ENCODE data around the gene BTNL8.
A peak's percentile ranks its signal among the peaks of the same experiment; 100 is the strongest.

BTNL8 gene

GRCh38 chr5:180860887-180861822 lies 37.8 kb upstream of the BTNL8 start, which contains the start of gene ZFP62:
Gene ZFP62, minus strand, starts transcription at chr5:180861276. Its CDS starts 57 bp downstream, at chr5:180861219.
- H3K9ac ChIP-seq, result peak within 1 kb of the TSS; percentile 68; the same call in 1 of the 2 replicates
- peak within 1 kb of the TSS; percentile 78 for H2AFZ ChIP-seq (ENCODE audit: low read depth)
- no peaks in the 10 kb centered on the region for H3K36me3 ChIP-seq (ENCODE audit: insufficient read depth)
- H3K27me3 ChIP-seq (ENCODE audit: insufficient read depth, low read depth), result no peaks in the 10 kb centered on the region
- H3K4me1 ChIP-seq (ENCODE audit: low read depth, poor library complexity, severe bottlenecking), result peaks cover 6% of the 10 kb centered on the region
- no peak within 1 kb of the TSS for H3K4me3 ChIP-seq (IDR thresholded peaks at IDR 0.05; ENCODE audit: insufficient read depth, low read depth, low read length)
- 0 out of 2 replicates have a peak, but pooled peaks have one; percentile 30 for TF ChIP-seq CTCF (conservative IDR thresholded peaks at IDR 0.05; ENCODE audit: low read depth, low read length)
- peak within 1 kb of the TSS; percentile 67 for H3K27ac ChIP-seq
- no peaks in the 10 kb centered on the region for H4K20me1 ChIP-seq (ENCODE audit: insufficient read depth)
- H3K4me2 ChIP-seq, result peak within 1 kb of the TSS; percentile 72
- H3K79me2 ChIP-seq (ENCODE audit: insufficient read depth, low read depth), result no peaks in the 10 kb centered on the region

DNA sequence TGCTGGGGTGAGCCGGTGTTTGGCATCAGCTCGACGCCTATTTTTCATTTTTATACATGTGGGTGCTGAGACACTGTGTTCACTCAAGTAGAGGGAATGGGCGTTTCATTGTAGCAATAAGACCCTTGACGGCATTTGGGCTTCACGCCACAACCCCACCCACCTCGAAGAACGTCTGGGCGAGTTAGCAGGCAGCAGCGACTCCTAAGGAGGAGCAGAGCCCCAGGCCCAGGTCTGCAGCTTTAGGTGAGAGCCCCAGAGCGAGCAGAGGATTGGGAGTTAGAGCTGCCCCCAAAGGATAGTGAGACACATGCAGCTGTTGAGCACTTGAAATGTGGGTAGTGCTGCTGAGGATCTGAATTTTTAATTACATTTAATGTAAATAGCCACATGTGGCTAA lies 36.3 kb upstream of the BTNL8 start:
- Histone ChIP-seq H3K4me2 (no peak overlapping the region), H3K4me3 (IDR thresholded peaks at IDR 0.05; ENCODE audit: insufficient read depth, low read depth, low read length) (no peak overlapping the region), H3K27ac (no peak overlapping the region), H3K4me1 (ENCODE audit: low read depth, poor library complexity, severe bottlenecking) (peaks cover 6% of the 10 kb centered on the region), H2AFZ (ENCODE audit: low read depth) (no peak overlapping the region), H3K79me2 (ENCODE audit: insufficient read depth, low read depth) (no peaks in the 10 kb centered on the region), H3K9ac (no peak overlapping the region), H3K27me3 (ENCODE audit: insufficient read depth, low read depth) (no peaks in the 10 kb centered on the region), H4K20me1 (ENCODE audit: insufficient read depth) (no peaks in the 10 kb centered on the region), H3K36me3 (ENCODE audit: insufficient read depth) (no peaks in the 10 kb centered on the region)
- no peak for TF ChIP-seq CTCF (conservative IDR thresholded peaks at IDR 0.05; ENCODE audit: low read depth, low read length)

DNA sequence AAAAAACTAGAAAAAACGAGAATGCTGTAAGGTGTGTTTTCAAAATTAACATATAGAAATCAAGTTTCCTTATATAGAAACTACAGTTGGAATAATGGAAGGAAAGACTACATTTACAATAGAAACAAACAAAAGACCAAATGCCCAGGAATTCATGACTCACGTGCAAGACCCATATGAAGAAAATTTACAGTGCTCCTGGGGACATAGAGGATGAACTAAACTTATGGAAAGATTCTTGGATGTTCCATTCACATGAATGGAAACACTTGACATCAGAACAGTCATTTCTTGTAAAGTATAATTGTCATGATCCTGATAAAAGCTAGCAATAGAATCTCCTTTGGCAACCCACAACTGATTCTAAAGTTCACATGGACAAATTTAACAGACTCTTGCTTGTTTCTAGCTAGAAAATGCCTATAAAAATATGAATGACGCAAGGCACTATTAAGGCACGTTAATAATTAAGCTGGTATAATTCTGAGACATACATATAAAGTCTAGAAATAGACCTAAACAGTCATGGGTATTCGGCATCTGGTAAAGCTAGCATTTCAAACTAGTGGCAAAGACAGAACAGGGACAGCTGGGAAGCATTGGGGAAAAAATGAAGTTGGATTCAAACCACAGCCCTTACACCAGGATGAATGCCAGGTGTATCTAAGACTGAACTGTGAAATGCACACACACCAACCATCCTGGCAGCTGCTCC lies 32.8 kb upstream of the BTNL8 start:
- Histone ChIP-seq H2AFZ (ENCODE audit: low read depth) (no peak overlapping the region), H3K4me3 (IDR thresholded peaks at IDR 0.05; ENCODE audit: insufficient read depth, low read depth, low read length) (no peak overlapping the region), H3K36me3 (ENCODE audit: insufficient read depth) (no peaks in the 10 kb centered on the region), H4K20me1 (ENCODE audit: insufficient read depth) (no peaks in the 10 kb centered on the region), H3K9ac (no peak overlapping the region), H3K27ac (no peak overlapping the region), H3K79me2 (ENCODE audit: insufficient read depth, low read depth) (no peaks in the 10 kb centered on the region), H3K27me3 (ENCODE audit: insufficient read depth, low read depth) (no peaks in the 10 kb centered on the region), H3K4me1 (ENCODE audit: low read depth, poor library complexity, severe bottlenecking) (no peaks in the 10 kb centered on the region), H3K4me2 (no peak overlapping the region)
- no peak for TF ChIP-seq CTCF (conservative IDR thresholded peaks at IDR 0.05; ENCODE audit: low read depth, low read length)

- Histone ChIP-seq H3K4me3 (IDR thresholded peaks at IDR 0.05; ENCODE audit: insufficient read depth, low read depth, low read length) (no peak overlapping the region), H3K27ac (no peak overlapping the region), H4K20me1 (ENCODE audit: insufficient read depth) (no peaks in the 10 kb centered on the region), H3K36me3 (ENCODE audit: insufficient read depth) (no peaks in the 10 kb centered on the region), H3K9ac (no peak overlapping the region), H3K79me2 (ENCODE audit: insufficient read depth, low read depth) (no peaks in the 10 kb centered on the region), H3K4me2 (no peak overlapping the region), H3K4me1 (ENCODE audit: low read depth, poor library complexity, severe bottlenecking) (no peaks in the 10 kb centered on the region), H2AFZ (ENCODE audit: low read depth) (no peak overlapping the region), H3K27me3 (ENCODE audit: insufficient read depth, low read depth) (no peaks in the 10 kb centered on the region)
- no peak for TF ChIP-seq CTCF (conservative IDR thresholded peaks at IDR 0.05; ENCODE audit: low read depth, low read length)
Measured at GRCh38 chr5:180866985-180867384, 32.0 kb upstream of the BTNL8 start.

All from KMS-11 (cell line).